H1 (cell line): ENCODE measurements around the gene ZKSCAN8. TPM values are rescaled to one million over a fixed set of nuclear protein-coding genes. Genes with fewer than 3 reads are reported as not detected.

ENCODE experiments used
- CTCF ChIA-PET: fragments of 300-600 bp; sonication (Branson Sonifier 250); formaldehyde crosslinking; loops from one replicate; lab custom pipeline; 2021; ENCODE audit not compliant: partially characterized antibody; lab: Charles Lee
- POLR2A ChIA-PET: fragments of 300-600 bp; sonication (Branson Sonifier 250); formaldehyde crosslinking; loops from one replicate; lab custom pipeline; 2021; ENCODE audit warnings: inconsistent platforms; ENCODE audit not compliant: partially characterized antibody; lab: Charles Lee
- DNase-seq, 2 experiments: peaks; one replicate each; pipeline versions ENCODE4 v3.0.0 to v3.0.0-alpha.2; 2010 to 2022; ENCODE audit warnings: low spot score in 2 of 2, low read depth in 1 of 2, mixed read lengths in 1 of 2
- FAIRE-seq: peaks from 2 replicates; lab custom pipeline; 2011; peaks lifted over from hg19 to GRCh38; lab: Jason Lieb, UNC
- H2AFZ ChIP-seq: 2 replicates; pipeline ENCODE4 v1.8.1; 2012; ENCODE audit warnings: low read length, inconsistent platforms
- H2AK5ac ChIP-seq: 2 replicates; pipeline ENCODE4 v1.6.1; 2013; ENCODE audit warnings: low read depth, low read length
- H2BK120ac ChIP-seq: replicated peaks from 2 replicates; pipeline ENCODE3; 2013; ENCODE audit warnings: low read depth, low read length, inconsistent platforms
- H2BK12ac ChIP-seq: 2 replicates; pipeline ENCODE4 v1.6.1; 2013; ENCODE audit warnings: low read depth, low read length
- H2BK15ac ChIP-seq: 2 replicates; pipeline ENCODE4 v1.6.1; 2013; ENCODE audit warnings: low read length
- H2BK20ac ChIP-seq: 2 replicates; pipeline ENCODE4 v1.6.1; 2013; ENCODE audit warnings: low read length
- H2BK5ac ChIP-seq: 2 replicates; pipeline ENCODE4 v1.6.1; 2013; ENCODE audit warnings: low read depth, low read length
- H3K14ac ChIP-seq: 2 replicates; pipeline ENCODE4 v1.6.1; 2013; ENCODE audit warnings: inconsistent platforms; ENCODE audit not compliant: insufficient read length
- H3K18ac ChIP-seq: 2 replicates; pipeline ENCODE4 v1.6.1; 2013; ENCODE audit warnings: low read length; ENCODE audit errors: extremely low read depth
- H3K23ac ChIP-seq: 2 replicates; pipeline ENCODE4 v1.6.1; 2013; ENCODE audit warnings: inconsistent platforms; ENCODE audit not compliant: insufficient read length
- H3K23me2 ChIP-seq: 2 replicates; pipeline ENCODE4 v1.6.1; 2013; ENCODE audit warnings: low read depth, low read length
- H3K27ac ChIP-seq: 2 replicates; pipeline ENCODE4 v1.6.1; 2011; ENCODE audit warnings: low read depth, low read length, inconsistent platforms
- H3K27me3 ChIP-seq, 4 experiments: replicated peaks in 1 of 4; 1 replicate in 1 of 4; 2 replicates in 3 of 4; pipeline versions ENCODE4 v1.6.1 to v1.8.1; 2011 to 2013; ENCODE audit warnings: low read length in 3 of 4, mild to moderate bottlenecking in 3 of 4, inconsistent platforms in 2 of 4, mixed read lengths in 2 of 4, moderate library complexity in 1 of 4; ENCODE audit not compliant: control insufficient read depth in 3 of 4, insufficient read depth in 3 of 4; ENCODE audit errors: extremely low read depth in 1 of 4
- H3K36me3 ChIP-seq, 4 experiments: 2 replicates each; pipeline versions ENCODE4 v1.6.1 to v1.8.1; 2011 to 2013; ENCODE audit warnings: mild to moderate bottlenecking in 4 of 4, low read length in 3 of 4, moderate library complexity in 2 of 4, control low read depth in 1 of 4, inconsistent platforms in 1 of 4; ENCODE audit not compliant: insufficient read depth in 4 of 4, control insufficient read depth in 2 of 4
- H3K4ac ChIP-seq: replicated peaks from 2 replicates; pipeline ENCODE3; 2013; ENCODE audit warnings: low read length, low read depth, mixed read lengths, inconsistent platforms; ENCODE audit not compliant: insufficient read length
- H3K4me1 ChIP-seq, 4 experiments: replicated peaks in 1 of 4; 1 replicate in 1 of 4; 2 replicates in 3 of 4; pipeline versions ENCODE4 v1.6.1 to v1.8.1; 2011 to 2013; ENCODE audit warnings: low read length in 3 of 4, inconsistent platforms in 2 of 4, mixed read lengths in 1 of 4; ENCODE audit not compliant: insufficient read depth in 4 of 4, control insufficient read depth in 3 of 4
- H3K4me2 ChIP-seq, 2 experiments: 2 replicates each; pipeline versions ENCODE4 v1.6.1 to v1.8.1; 2011 to 2013; ENCODE audit warnings: low read depth in 2 of 2, low read length in 2 of 2, control low read depth in 1 of 2, inconsistent platforms in 1 of 2, mild to moderate bottlenecking in 1 of 2; ENCODE audit not compliant: insufficient read depth in 1 of 2
- H3K4me3 ChIP-seq, 4 experiments: fragments of 200-600, 300-600 bp in 1 of 4; sonication (generic), shearing (Covaris generic), sonication (Bioruptor Twin) in 1 of 4; 2 replicates each; pipeline versions ENCODE4 v1.5.1 to v1.8.1; 2011 to 2016; ENCODE audit warnings: low read length in 4 of 4, low read depth in 3 of 4, control low read depth in 2 of 4, inconsistent platforms in 2 of 4, mild to moderate bottlenecking in 2 of 4, mixed read lengths in 1 of 4, moderate library complexity in 1 of 4; ENCODE audit not compliant: insufficient read depth in 2 of 4; ENCODE audit errors: extremely low read depth in 1 of 4
- H3K56ac ChIP-seq: replicated peaks from 2 replicates; pipeline ENCODE3; 2013; ENCODE audit warnings: low read depth, mild to moderate bottlenecking, mixed read lengths, low read length, inconsistent platforms; ENCODE audit not compliant: insufficient read length
- H3K79me1 ChIP-seq: 2 replicates; pipeline ENCODE4 v1.6.1; 2013; ENCODE audit warnings: low read depth, low read length, control low read depth
- H3K79me2 ChIP-seq, 2 experiments: 2 replicates each; pipeline versions ENCODE4 v1.6.1 to v1.8.1; 2012 to 2013; ENCODE audit warnings: low read length in 2 of 2, mild to moderate bottlenecking in 2 of 2, inconsistent platforms in 1 of 2; ENCODE audit not compliant: insufficient read depth in 2 of 2, control insufficient read depth in 1 of 2
- H3K9ac ChIP-seq, 4 experiments: replicated peaks in 1 of 4; 1 replicate in 1 of 4; 2 replicates in 3 of 4; pipeline versions ENCODE4 v1.6.1 to v1.8.1; 2011 to 2013; ENCODE audit warnings: low read depth in 3 of 4, low read length in 3 of 4, control low read depth in 2 of 4, mild to moderate bottlenecking in 2 of 4, moderate library complexity in 2 of 4, inconsistent platforms in 1 of 4; ENCODE audit errors: extremely low read depth in 1 of 4
- H3K9me3 ChIP-seq, 2 experiments: 2 replicates each; pipeline versions ENCODE4 v1.6.1 to v1.8.1; 2012 to 2013; ENCODE audit warnings: mild to moderate bottlenecking in 2 of 2, moderate library complexity in 2 of 2, control low read depth in 1 of 2, inconsistent platforms in 1 of 2, low read depth in 1 of 2, low read length in 1 of 2, mixed read lengths in 1 of 2; ENCODE audit not compliant: insufficient read depth in 2 of 2
- H4K20me1 ChIP-seq, 2 experiments: replicated peaks in 1 of 2; 2 replicates each; pipeline versions ENCODE3 to v1.8.1; 2011 to 2013; ENCODE audit warnings: inconsistent platforms in 2 of 2, low read length in 2 of 2, mild to moderate bottlenecking in 1 of 2; ENCODE audit not compliant: insufficient read depth in 2 of 2, control insufficient read depth in 1 of 2
- H4K5ac ChIP-seq: 2 replicates; pipeline ENCODE4 v1.6.1; 2013; ENCODE audit warnings: low read length, low read depth, mixed read lengths, inconsistent platforms; ENCODE audit not compliant: insufficient read length
- H4K8ac ChIP-seq: 2 replicates; pipeline ENCODE4 v1.8.0; 2013; ENCODE audit warnings: mild to moderate bottlenecking, moderate library complexity, low read length, inconsistent platforms; ENCODE audit not compliant: insufficient read depth; ENCODE audit errors: extremely low read depth
- H4K91ac ChIP-seq: replicated peaks from 2 replicates; pipeline ENCODE3; 2013; ENCODE audit warnings: low read length, mixed read lengths, inconsistent platforms; ENCODE audit not compliant: insufficient read length
- TEAD4 ChIP-seq: IDR thresholded peaks from 2 replicates; pipeline ENCODE4 v1.6.1; 2012; ENCODE audit warnings: low read depth, low read length, inconsistent platforms, mixed read lengths
- WGBS, 2 experiments: shearing (Covaris generic) in 1 of 2; methylation state at CpG; one replicate each; pipeline versions ENCODE4 v1.1.6 to v1.1.7; 2013 to 2015; ENCODE audit warnings: low lambda C conversion rate in 2 of 2, mixed read lengths in 2 of 2, inconsistent platforms in 1 of 2, low coverage in 1 of 2, missing lambda C conversion rate in 1 of 2; ENCODE audit not compliant: insufficient replicate concordance in 2 of 2, insufficient coverage in 1 of 2, insufficient read length in 1 of 2; ENCODE audit errors: extremely low coverage in 1 of 2, missing lambda C conversion rate in 1 of 2; 5-methylcytosine and 5-hydroxymethylcytosine counted together
- polyA plus RNA-seq, 7 experiments: library from polyadenylated mRNA; depleted of rRNA in 3 of 7; stranded (reverse) in 5 of 7; unstranded in 2 of 7; fragments of >200 nt in 5 of 7; fragments of 200-250 nt in 2 of 7; gene quantifications; 1 replicate in 5 of 7; 2 replicates in 1 of 7; 4 replicates in 1 of 7; pipeline versions ENCODE4 v1.2.1 to v1.2.3, GENCODE V29; 2011 to 2013; ENCODE audit warnings: missing spikeins in 2 of 7, mixed read lengths in 2 of 7
- total RNA-seq: library from RNA; stranded (reverse); fragmentation: NEBNext Ultra II Directional; extraction: Animal tissue kit (Norgen Biotek cat#: 25700); gene quantifications from 2 replicates; pipeline ENCODE4 v1.2.1, GENCODE V29; 2021

Gene ZKSCAN8
- total and polyA plus RNA-seq, 2 of the 8 experiments (the other 6 are each of a cell fraction or from before 2014, with no cell fraction given), result 10.7 to 24.1 TPM

GRCh38 chr6:28167068-28167467, 25.4 kb downstream of the ZKSCAN8 start:
- Histone ChIP-seq H4K91ac (no peak overlapping the region), H3K18ac (no peak overlapping the region), H3K14ac (no peak overlapping the region), H2BK120ac (no peak overlapping the region), H4K5ac (no peak overlapping the region), H3K27me3 (peaks cover 0 to 4% (median 0%) of the 10 kb centered on the region in 4 experiments; a peak in 3 of 7 replicates), H3K23ac (no peak overlapping the region), H2BK15ac (no peak overlapping the region), H3K79me2 (no peaks in the 10 kb centered on the region), H3K9me3 (no peaks in the 10 kb centered on the region), H3K56ac (no peak overlapping the region), H3K4ac (no peak overlapping the region), H4K8ac (no peak overlapping the region), H3K36me3 (0 out of 8 replicates have a peak, but pooled peaks cover 0 to 4% (median 0%) of the 10 kb centered on the region in 4 experiments), H3K9ac (no peak overlapping the region), H2BK5ac (no peak overlapping the region), H2BK20ac (no peak overlapping the region), H3K27ac (no peak overlapping the region), H2BK12ac (no peak overlapping the region), H3K4me1 (peaks cover 0 to 1% (median 0%) of the 10 kb centered on the region in 4 experiments; a peak in 1 of 7 replicates), H2AK5ac (no peak overlapping the region), H3K4me2 (no peak overlapping the region), H3K4me3 (no peak overlapping the region), H4K20me1 (no peaks in the 10 kb centered on the region), H3K23me2 (no peaks in the 10 kb centered on the region), H2AFZ (no peak overlapping the region), H3K79me1 (no peaks in the 10 kb centered on the region)
- ChIA-PET CTCF (no interaction called here), POLR2A (no interaction called here)
- DNase-seq (no peak), FAIRE-seq (no peak)
- WGBS, 2 experiments, result 92% methylated on average over 4 of the region's 4 CpGs; no CpG with 5 or more reads in 1 of the 2 experiments
- TF ChIP-seq TEAD4, result no peak
